Measurements from ENCODE around the gene ZNF616.

DNA sequence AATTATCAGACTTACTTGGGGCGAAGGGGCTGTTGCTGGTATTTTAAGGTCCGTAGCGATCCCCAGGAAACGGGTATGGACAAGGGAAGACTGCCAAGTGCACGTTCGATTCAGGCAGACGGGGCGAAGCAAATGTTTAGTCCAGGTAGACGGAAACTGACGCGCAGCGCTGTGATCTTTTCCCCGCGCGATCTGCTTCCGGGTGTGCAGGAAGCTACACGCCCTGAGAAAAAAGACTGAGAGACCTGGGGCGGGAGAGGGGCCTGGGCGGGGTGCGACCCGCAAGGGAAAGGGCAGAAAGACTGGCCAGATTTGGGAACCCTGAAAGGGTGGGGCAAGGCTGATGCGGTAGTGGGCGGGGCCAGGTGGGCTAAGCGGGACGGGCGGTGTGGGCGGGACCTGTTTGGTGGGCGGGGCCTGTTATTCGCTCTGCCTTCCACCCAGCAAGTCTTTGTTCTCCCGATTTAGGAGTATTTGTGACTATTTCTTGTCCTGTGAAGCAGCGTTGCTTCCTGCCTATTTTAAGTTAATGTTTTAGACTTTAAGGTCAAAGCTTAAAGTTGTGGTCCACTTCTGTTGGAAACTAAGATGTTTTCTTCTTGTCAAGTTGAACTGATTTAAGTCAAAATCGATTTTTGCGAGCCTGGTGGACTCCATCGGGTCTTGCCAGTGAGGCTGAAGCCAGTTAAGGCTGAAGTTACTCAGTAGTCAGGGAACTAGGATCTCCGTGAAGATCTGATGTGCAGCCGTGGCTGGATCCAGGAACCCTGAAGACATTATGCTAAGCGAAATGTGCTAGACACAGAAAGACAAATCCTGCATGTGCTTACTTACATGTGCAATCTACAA lies 31.8 kb upstream of the ZNF616 start, which contains the start of gene ZNF836:
- TF ChIP-seq ZNF274 (IDR thresholded peaks at IDR 0.05; ENCODE audit: borderline replicate concordance, extremely low read depth, low read length): no peak
- no peak for TF ChIP-seq RAD21 (IDR thresholded peaks at IDR 0.05 in 1 of 2, conservative IDR thresholded peaks at IDR 0.05 in 1 of 2; ENCODE audit: low read depth in 2 of 2, low read length in 2 of 2)
- TF ChIP-seq TEAD4 (IDR thresholded peaks at IDR 0.05; ENCODE audit: low read depth, low read length): no peak
- no peak; the same call in 1 of the 2 replicates for TF ChIP-seq POLR2AphosphoS5 (IDR thresholded peaks at IDR 0.05; ENCODE audit: low read depth, low read length)
- TF ChIP-seq SUZ12 (IDR thresholded peaks at IDR 0.05; ENCODE audit: low read length): no peak

Data from H1 (cell line).